ENCODE results near the gene SPACA7. TPM values are rescaled to one million over a fixed set of nuclear protein-coding genes. Genes with fewer than 3 reads are reported as not detected.

Gene SPACA7
- total RNA-seq, 2 donors from 2014 or later, result 4.9 TPM; not detected in 1

GRCh38 chr13:112443995-112444311, 67.8 kb downstream of the SPACA7 start:
- intact Hi-C loops (cut with DNase I), result loop anchor here (2.0 kb wide), 1 partner anchor 967 kb away; no protein-coding TSS in a partner anchor
- H3K36me3 ChIP-seq, result no peaks in the 10 kb centered on the region
- 3% methylated on average over 10 of the region's 10 CpGs for WGBS
- H3K27ac ChIP-seq, result no peak overlapping the region
- no peak overlapping the region for H3K4me3 ChIP-seq
- H3K9me3 ChIP-seq, result no peaks in the 10 kb centered on the region
- TF ChIP-seq POLR2A (IDR thresholded peaks at IDR 0.05), result no peak
- TF ChIP-seq CTCF (IDR thresholded peaks at IDR 0.05), result peak; percentile 56 to 80 (median 72)
- peaks cover 12% of the 10 kb centered on the region for H3K27me3 ChIP-seq (replicated peaks; ENCODE audit: insufficient read depth)
- peak; percentile 36 for DNase-seq (ENCODE audit: low spot score)
- no peaks in the 10 kb centered on the region for H3K4me1 ChIP-seq (replicated peaks)

GRCh38 chr13:112444416-112445399, 68.6 kb downstream of the SPACA7 start:
- no peak overlapping the region for H3K4me3 ChIP-seq

DNA sequence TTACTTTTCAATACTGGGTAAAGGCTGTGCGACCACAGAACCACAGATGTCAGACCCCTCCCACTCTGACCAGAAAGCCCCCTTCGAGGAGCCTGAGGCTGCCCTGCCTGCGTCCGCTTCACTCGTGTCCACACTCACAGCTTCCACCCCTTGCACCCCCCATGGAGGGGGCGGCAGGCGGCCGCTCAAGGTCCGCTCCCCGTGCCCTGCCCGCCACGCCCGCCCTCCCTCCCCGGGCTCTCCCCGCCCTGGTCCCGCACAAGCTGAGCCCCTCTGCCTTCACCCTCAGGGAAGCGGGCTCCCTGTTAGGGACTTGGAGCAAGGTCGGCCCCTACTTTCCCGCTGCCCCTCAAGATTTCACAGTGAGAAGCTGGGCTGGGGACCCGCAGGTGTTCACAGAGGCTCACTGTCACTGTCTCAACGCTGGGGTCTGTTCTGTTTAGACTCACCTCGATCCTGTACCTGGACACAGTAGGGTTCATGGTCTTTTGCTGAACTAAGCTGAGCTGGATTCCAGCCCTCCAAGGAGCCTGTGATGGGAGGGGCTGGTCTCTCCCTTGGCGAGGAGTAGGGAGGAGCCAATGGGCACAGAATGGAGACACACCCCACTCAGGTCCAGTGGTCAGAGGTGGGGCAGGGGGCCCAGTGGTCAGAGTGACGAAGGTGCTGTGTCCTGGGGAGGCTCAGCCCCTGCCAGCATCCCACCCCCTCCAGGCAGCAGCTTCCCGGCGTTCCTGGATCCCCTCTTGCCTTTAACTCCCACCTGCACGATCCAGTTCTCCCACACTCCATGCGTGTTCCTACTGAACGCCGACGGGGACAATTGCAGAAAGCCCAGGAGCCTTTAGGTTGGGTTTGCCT, 69.5 kb downstream of the SPACA7 start:
- DNase-seq (ENCODE audit: low spot score), result no peak
- H3K27me3 ChIP-seq (replicated peaks; ENCODE audit: insufficient read depth), result peaks cover 12% of the 10 kb centered on the region
- no peak overlapping the region for H3K27ac ChIP-seq
- H3K4me3 ChIP-seq, result no peak overlapping the region
- 62% methylated on average over 31 of the region's 31 CpGs for whole genome bisulfite sequencing
- no peak for TF ChIP-seq POLR2AphosphoS5 (IDR thresholded peaks at IDR 0.05)
- TF ChIP-seq POLR2A (IDR thresholded peaks at IDR 0.05), result no peak
- TF ChIP-seq CTCF (IDR thresholded peaks at IDR 0.05), result no peak
- intact Hi-C loops (cut with DNase I), result loop anchor here (2.0 to 5.0 kb wide), 2 partner anchors 162 to 969 kb away; no protein-coding TSS in a partner anchor
- no peaks in the 10 kb centered on the region for H3K9me3 ChIP-seq
- H3K4me1 ChIP-seq (replicated peaks), result no peaks in the 10 kb centered on the region
- H3K36me3 ChIP-seq, result no peaks in the 10 kb centered on the region

More at GRCh38 chr13:112444416-112445399, 68.6 kb downstream of the SPACA7 start:
- no peak for DNase-seq (ENCODE audit: low spot score)
- Histone ChIP-seq H3K4me1 (replicated peaks) (no peaks in the 10 kb centered on the region), H3K27me3 (replicated peaks; ENCODE audit: insufficient read depth) (peaks cover 12% of the 10 kb centered on the region), H3K36me3 (no peaks in the 10 kb centered on the region), H3K27ac (no peak overlapping the region), H3K9me3 (no peaks in the 10 kb centered on the region)
- TF ChIP-seq POLR2A (IDR thresholded peaks at IDR 0.05), result no peak
- intact Hi-C loops (cut with DNase I), result loop anchor here (2.0 to 5.0 kb wide), 2 partner anchors 163 to 968 kb away; no protein-coding TSS in a partner anchor
- WGBS, result 81% methylated on average over 42 of the region's 42 CpGs

GRCh38 chr13:112446347-112446861, 70.2 kb downstream of the SPACA7 start:
- TF ChIP-seq POLR2AphosphoS5 (IDR thresholded peaks at IDR 0.05) (no peak), CTCF (IDR thresholded peaks at IDR 0.05) (no peak), POLR2A (IDR thresholded peaks at IDR 0.05) (no peak)
- no peaks in the 10 kb centered on the region for H3K36me3 ChIP-seq
- H3K9me3 ChIP-seq, result no peaks in the 10 kb centered on the region
- H3K27ac ChIP-seq, result no peak overlapping the region
- no peak overlapping the region for H3K4me3 ChIP-seq
- H3K27me3 ChIP-seq (replicated peaks; ENCODE audit: insufficient read depth), result peaks cover 12% of the 10 kb centered on the region
- DNase-seq (ENCODE audit: low spot score), result no peak
- 75% methylated on average over 12 of the region's 12 CpGs for WGBS
- H3K4me1 ChIP-seq (replicated peaks), result no peaks in the 10 kb centered on the region
- intact Hi-C loops (cut with DNase I), result loop anchor here (5.0 kb wide), 1 partner anchor 161 kb away; no protein-coding TSS in a partner anchor

GRCh38 chr13:112446867-112447266, 70.7 kb downstream of the SPACA7 start:
- no peak overlapping the region for H3K4me3 ChIP-seq
- H3K9me3 ChIP-seq, result no peaks in the 10 kb centered on the region
- no peaks in the 10 kb centered on the region for H3K4me1 ChIP-seq (replicated peaks)
- intact Hi-C loops (cut with DNase I), result loop anchor here (5.0 kb wide), 1 partner anchor 160 kb away; no protein-coding TSS in a partner anchor
- no peaks in the 10 kb centered on the region for H3K36me3 ChIP-seq
- H3K27me3 ChIP-seq (replicated peaks; ENCODE audit: insufficient read depth), result peaks cover 12% of the 10 kb centered on the region
- 79% methylated on average over 14 of the region's 14 CpGs for WGBS
- DNase-seq (ENCODE audit: low spot score), result no peak
- no peak overlapping the region for H3K27ac ChIP-seq
- TF ChIP-seq CTCF (IDR thresholded peaks at IDR 0.05), result no peak
- no peak for TF ChIP-seq POLR2A (IDR thresholded peaks at IDR 0.05)
- TF ChIP-seq POLR2AphosphoS5 (IDR thresholded peaks at IDR 0.05), result no peak
